Measurements from ENCODE around the gene DACH1. TPM values are rescaled to one million over a fixed set of nuclear protein-coding genes. Genes with fewer than 3 reads are reported as not detected.
"Not testable (repeated sequence)": the region's sequence is repeated elsewhere in the genome, so short reads cannot be mapped to it uniquely, and the experiment has no call there.

Gene DACH1
- total RNA-seq, 1 donor from 2014 or later = 23.6 TPM

DNA sequence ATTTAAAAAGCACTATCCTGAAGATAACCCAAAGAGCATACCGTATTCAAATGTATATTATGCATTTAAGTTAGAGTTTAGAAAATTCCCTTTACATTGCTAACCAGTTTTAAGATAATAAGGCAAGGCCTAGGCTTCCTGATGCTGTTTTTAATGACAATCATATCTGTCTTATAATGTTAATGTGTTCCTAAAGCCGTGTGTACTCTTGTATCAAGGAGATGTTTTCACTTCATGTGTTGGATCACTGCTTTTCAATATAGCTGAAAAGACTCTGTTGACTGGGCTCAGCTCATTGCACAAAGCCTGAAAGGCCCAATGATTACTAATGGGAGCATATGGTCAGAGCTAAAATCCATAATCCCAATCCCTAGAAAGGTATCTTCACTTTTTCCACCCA lies 81.6 kb downstream of the DACH1 start:
- DNase-seq (ENCODE audit: extremely low read depth, low read depth, low spot score) = no peak

DNA sequence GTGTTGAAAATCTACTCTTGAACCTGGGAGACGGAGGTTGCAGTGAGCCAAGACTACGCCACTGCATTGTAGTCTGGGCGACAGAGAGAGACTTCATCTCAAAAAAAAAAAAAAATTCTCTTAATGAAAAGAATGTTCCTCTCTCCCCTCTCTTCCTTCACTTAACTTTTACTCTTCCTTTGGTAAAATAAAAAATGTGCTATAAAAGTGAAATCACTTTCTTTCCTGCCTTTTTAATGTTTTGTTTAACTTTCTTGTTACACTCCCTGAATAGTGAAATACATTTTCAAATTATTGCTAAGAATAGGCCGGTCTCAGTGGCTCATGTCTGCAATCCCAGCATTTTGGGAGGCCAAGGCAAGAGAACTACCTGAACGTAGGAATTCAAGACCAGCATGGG lies 86.5 kb downstream of the DACH1 start:
- no peak for DNase-seq (ENCODE audit: extremely low read depth, low read depth, low spot score)

DNA sequence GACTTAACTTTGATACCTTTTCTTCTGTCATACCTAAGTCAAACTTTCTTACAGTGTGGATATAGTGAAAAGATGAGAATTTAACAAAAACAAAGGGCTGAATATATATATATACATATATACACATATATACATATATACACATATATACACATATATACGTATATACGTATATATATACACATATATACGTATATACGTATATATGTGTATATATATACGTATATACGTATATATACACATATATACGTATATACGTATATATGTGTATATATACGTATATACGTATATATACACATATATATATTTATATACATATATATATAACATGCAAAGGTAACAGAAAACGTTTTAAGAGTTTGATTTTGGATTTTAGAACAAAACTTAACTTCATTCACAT lies 88.0 kb downstream of the DACH1 start:
- not testable (repeated sequence) for DNase-seq (ENCODE audit: extremely low read depth, low read depth, low spot score)

DNA sequence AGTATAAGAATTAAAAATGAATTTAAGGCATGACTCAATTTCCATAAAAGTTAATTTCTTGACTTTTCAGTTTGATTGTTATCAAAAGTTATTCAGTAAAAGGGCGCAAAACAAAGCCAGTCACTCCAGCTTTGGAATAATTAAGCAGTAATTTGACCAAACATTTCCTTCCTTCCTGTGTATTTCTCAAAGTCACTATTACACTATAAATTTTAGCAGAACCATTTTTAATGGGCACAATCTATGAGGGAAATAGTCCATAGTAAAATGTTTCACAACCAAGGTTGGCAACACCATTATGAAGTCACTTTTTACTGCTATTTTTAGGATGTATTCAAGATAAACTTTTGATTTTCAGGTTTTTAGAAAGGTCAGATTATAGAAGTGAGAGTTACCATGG lies 91.0 kb downstream of the DACH1 start:
- DNase-seq (ENCODE audit: extremely low read depth, low read depth, low spot score) = no peak

DNA sequence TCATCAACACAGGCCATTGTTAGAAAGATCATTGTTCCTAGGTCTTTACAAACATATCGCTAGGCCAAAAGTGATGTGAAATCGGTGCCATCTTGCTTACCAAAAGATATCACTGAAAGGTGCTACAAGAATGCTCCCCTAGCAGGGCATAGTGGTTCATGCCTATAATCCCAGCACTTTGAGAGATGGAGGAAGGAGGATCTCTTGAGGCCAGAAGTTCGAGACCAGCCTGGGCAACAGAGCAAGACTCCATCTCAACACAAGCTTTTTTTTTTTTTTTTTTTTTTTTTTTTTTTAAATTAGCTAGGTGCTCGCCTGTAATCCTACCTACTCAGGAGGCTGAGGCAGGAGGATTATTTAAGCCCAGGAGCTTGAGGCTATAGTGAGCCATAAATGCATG lies 92.1 kb downstream of the DACH1 start:
- no peak for DNase-seq (ENCODE audit: extremely low read depth, low read depth, low spot score)

DNA sequence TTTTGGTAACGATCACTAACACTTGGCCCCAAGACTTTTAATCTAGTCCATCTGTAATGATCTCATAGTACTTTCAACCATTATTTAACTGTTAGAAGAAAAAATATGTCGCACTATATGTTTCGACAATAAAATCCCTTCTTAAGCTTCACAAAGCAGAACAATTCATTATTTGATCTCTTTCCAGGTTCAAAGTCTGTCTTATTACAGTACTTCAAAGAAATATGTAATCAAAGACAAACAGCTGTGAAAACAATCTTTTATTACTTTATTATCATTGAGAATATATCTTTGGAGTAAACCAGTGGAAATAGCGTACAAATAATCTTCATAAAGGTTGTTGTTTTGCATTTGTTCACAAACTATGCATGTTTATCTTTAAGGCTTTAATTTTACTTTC lies 93.5 kb downstream of the DACH1 start:
- DNase-seq (ENCODE audit: extremely low read depth, low read depth, low spot score) = no peak

DNA sequence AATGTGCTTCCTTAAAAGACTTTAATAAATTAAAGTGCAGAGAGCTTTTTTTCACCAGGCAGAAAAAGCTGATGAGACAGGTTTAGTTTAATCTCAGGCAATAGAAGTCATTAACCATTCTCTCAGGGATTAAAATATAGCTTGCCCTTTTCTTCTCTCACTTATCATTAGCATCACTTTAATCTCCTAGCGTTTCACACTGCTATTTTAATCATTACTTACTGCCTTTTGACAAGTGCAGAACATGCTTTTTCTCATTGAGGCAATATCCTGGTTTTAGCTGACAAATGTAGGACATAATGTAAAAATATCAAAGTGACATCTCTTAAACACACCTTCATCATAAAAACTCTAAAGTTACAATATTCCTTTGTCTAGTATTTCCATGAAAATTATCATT lies 94.6 kb downstream of the DACH1 start:
- DNase-seq (ENCODE audit: extremely low read depth, low read depth, low spot score) = no peak

DNA sequence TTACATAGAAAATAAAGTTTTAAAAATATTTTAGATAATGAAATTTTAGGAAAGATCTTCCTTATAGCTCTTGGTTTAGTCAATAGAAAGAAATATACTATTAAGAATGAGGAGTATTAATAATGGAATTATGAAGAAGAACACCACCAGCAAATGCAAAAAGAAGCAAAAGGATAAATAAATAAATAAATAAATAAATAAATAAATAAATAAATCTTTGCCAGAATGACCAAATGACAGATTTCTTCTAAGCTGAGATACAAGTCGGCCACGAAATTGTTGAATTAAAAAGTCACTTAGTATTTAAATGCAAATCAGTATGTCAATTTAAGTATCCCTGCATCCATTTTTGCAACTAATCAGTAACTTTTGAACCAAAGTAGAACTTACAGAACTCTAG lies 95.9 kb downstream of the DACH1 start:
- no peak for DNase-seq (ENCODE audit: extremely low read depth, low read depth, low spot score)

DNA sequence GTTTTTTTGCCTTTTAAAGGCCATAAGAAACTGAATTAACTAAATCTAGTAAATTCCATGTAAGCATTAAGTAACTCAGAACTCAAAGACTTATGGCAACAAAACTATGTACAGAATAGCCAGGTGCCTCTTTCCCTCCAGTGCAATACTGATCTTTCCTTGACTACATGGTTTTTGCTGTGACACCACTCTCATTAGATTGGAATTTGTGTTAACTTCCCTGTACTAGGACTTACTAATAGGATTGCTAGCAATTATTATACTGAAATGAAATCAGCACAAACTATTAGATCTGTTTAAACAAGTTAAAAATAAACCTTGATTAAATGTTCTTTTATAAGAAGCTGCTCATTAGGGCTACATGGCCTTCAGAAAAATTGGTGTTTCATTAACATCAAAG lies 96.3 kb downstream of the DACH1 start:
- no peak for DNase-seq (ENCODE audit: extremely low read depth, low read depth, low spot score)

DNA sequence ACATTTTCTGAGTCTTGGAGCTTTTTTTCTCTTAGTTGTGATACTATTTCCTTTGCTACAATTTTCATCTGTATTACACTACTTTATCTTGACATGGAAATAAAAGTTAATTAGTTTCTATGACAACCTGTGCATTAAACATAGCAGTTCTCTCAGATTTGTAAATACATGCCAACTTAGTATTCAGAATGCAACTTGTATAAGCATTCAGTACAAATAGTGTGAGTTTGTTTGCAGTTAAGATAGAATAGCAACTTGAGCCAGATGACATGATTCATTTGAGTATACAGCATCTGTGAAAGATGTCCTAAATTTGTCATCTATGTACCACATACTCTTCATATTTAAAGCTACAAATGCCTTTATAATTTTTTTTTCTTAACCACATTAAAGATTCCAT lies 98.1 kb downstream of the DACH1 start:
- no peak for DNase-seq (ENCODE audit: extremely low read depth, low read depth, low spot score)

DNA sequence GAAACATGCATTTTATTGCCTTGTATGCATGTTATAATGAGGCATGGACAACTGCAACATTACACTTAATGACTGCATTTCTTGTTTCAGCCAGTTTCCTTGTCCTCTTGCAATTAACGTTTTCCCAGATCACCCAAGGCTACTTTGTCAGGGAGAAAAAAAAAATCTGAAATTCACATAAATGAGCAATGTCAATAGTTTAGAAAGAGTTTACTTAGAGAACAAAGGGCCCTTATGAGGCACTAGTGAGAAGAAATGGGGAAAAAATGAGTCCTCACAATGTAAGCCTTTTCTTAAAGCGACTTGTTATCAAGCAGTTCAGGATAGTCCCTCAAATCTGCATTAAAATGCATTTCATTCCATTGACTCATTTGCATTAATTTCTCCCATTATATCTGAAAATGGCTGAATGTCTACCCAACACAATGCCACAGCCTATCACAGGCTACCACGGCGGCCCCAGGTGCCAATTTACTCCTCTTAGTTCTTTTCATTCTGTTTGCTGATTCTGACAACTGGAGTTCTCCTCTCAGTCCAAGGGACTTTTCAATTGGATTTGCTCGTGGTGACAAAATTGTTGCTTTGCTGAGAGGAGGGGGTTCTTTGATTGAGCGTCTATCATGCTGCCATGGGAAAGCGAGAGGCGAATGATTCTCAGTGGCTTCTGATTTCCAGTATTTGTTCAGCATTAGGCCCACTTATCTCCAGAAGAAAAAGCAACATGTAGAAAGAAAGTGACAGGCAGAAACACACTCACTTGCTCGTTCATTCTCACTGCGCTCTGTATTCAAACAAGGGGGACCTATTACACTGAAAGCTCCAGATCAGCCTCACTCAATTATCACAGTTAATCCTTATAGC lies 107.1 kb downstream of the DACH1 start:
- no peak for DNase-seq (ENCODE audit: extremely low read depth, low read depth, low spot score)

DNA sequence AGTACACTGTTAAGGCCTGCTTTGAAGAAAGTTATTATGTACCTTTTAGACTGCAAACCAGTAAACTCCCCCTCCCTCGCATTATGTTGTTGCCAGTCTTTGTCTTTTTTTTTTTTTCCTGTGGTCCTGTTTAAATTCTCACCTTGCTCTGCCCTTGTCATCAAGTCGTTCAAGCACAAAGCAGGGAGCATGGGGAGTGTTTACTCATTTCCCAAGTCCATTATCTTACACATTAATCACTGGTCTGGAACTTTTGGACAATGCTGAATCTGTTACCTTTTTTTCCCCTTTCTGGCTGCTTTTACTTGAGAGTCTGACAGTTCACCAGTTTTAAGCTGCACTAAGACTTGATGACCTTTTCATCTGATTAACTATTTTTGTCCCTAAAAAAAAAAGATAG lies 108.2 kb downstream of the DACH1 start:
- no peak for DNase-seq (ENCODE audit: extremely low read depth, low read depth, low spot score)

DNA sequence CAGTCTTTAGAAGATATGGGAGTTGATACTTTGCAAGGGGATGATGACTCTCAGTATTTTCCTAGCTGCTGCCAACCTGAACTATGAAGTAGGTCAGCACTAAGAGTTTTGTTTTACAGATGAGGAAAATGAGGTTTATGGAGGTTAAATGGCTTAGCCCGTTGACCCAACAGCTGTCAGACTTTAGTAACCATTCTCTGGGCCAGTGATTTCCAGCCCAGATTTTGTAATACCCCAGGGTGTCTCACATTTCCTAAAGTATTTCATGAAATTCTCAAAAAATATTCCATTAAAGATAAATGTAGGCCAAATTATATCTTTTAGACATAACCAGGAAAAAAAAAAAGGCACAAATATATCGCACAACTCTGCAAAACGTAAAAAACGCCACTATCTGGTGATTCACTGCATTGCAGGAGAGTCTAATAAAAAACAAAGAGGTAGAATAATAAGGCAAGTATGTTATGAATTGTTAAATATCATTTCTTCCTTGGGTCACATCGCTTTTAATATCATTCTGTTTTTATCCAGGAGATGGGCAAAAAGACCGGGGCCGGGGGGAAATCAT lies 112.5 kb downstream of the DACH1 start:
- DNase-seq (ENCODE audit: extremely low read depth, low read depth, low spot score) = no peak

DNA sequence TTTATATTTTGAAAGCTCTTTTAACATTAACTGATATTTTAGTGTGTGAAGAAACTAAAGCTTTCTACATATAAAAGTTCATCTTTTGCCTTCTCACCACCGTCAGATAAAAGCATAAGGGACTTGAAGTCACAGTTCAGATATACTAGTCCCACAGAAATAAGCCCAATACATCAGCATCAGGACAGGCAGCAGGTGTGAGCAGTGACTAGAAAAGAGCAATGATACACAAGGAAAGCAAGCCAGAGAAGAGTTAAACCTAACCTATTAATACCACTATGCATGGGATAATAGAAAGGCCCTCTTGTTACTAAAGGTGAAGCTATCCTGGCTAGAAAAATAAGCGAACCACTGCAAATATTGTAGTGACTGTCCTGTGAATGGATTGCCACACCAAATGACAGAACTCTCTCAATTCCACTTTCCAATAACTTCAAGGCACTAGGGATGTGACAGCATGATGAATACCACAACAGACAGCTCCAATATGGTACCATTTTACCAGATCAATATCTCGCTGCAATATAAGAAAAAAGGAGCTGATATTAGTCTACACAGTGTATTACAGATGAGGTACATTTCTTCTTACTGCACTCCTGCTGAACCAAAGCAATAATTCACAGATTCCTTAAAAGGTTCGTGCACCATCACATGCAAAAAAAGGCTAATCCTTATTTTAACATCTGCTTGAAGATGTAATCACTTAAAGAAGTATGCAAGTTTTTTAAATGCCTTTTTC lies 114.1 kb downstream of the DACH1 start:
- no peak for DNase-seq (ENCODE audit: extremely low read depth, low read depth, low spot score)

DNA sequence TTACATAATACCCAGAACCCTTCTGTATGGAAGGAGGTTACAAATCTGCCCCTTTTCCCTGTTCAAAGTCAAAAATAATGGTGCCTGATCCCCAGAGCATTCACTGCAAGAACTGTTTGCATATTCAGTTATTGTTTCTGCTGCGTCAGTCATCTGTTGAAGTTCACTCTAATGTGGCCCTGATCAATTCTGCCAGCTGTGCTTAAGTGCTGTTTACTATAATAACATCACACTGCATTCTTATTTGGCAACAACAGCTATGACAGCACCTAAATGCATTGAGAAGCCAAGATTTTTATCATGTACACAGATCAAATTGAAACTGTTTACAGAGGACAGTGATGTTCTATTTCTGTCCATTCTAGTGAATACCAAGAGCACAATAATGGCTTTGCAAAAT lies 115.9 kb downstream of the DACH1 start:
- DNase-seq (ENCODE audit: extremely low read depth, low read depth, low spot score) = no peak

DNA sequence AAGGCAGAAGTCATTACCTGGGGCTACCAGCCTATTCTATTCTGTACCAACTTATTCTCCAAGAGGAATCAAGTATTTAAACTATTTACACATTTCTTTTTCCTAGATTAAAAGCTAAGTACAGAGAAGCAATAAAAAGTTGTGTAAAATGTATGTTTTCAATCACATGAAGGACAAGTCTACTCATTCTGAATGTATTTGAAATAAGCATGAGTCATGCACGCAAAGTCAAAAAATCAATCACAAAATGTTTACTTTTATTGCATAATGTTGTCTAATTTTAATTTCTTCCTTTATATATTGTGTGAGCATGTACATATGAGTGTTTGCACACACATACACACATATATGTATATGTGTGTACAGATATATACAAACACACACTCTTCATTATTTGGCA lies 136.7 kb downstream of the DACH1 start:
- no peak for DNase-seq (ENCODE audit: extremely low read depth, low read depth, low spot score)

DNA sequence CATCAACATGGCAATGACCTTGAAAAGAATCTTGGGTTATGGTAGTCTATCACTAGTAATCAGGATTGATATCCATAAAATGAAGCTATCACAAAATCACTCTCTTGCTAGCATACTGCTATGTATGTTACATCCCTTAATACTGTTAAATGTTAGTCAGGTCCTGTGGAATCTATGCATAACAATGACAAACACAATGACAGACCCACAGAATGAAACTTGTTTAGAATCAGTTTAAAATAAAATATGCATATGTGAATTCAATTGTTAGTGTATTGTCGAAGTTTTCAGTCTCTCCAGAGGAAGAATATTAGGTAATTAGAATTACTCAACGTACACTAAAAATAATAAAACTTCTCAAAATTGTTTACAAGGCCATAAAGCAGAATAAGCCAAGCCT lies 137.6 kb downstream of the DACH1 start:
- DNase-seq (ENCODE audit: extremely low read depth, low read depth, low spot score) = no peak

DNA sequence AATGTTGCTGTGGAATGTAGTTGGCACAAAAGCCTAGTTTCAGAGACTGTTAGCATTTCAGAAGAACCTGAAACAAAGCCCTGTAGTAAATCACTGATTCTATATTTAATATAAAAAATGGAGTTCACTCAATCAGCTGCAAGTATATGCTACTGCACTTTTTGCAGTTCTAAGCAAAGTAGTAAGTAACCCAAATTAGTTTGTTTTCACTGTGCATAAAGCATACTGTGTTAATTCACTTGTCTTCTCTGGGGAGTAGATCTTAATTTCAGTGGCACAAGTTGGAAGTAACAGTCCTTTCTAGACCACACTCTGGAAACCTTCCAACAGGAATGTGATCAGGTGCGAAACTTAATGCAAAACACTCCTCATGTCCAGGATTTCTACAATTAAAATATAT lies 139.3 kb downstream of the DACH1 start:
- DNase-seq (ENCODE audit: extremely low read depth, low read depth, low spot score) = no peak

DNA sequence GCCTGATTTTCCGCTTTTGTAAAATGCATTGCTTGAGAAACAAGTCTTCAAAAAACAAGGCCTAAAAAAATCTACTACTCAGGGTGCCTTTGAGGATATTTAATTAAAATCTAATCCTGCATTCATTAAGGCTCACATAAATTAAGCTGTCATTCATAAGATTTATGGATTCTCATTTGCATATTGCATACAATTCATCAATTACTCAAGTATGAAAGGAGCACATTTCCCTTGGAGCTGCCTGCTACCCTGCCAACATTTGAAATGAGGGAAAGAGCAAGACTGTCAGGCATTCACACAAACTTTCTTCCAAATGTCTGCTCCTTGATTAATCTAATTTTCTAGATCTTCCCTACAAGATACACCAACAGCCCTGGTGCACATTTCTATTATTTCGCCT lies 140.0 kb downstream of the DACH1 start:
- no peak for DNase-seq (ENCODE audit: extremely low read depth, low read depth, low spot score)

DNA sequence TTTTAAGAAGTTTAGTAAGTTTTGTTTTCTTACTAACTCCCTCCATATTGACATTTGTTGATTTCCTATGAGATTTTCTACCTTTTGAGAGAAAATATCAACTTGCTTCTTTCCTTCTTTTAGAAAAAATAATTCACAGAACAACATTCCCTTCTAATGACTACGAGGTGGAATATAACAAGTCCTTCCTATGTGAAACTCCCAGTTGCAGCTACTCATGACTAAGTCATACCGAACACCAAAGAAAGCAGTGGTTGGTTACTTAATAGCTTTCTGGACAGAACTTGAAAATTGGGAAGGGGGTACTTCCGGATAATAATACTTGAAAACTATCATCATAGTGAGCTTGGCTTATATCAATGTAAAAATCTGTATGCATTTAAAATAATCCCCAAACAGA lies 144.8 kb downstream of the DACH1 start:
- DNase-seq (ENCODE audit: extremely low read depth, low read depth, low spot score) = no peak

DNA sequence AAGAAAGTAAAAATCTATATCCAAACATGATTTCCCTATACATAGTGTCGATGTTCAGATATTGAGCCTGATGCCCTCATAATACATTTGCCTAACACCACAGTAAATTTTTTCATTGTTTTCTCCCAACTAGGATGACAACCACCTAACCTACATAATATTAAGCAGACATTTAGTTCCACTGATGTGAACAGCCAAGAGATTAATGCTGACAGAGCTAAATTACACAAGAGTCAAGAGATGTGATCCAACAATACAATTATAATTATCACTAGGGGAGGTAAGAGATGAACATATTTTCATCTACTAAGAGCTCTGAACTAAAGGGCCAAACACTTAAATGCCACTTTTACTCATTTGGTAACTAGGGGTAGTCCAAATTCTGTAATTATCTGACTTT lies 145.9 kb downstream of the DACH1 start:
- no peak for DNase-seq (ENCODE audit: extremely low read depth, low read depth, low spot score)

DNA sequence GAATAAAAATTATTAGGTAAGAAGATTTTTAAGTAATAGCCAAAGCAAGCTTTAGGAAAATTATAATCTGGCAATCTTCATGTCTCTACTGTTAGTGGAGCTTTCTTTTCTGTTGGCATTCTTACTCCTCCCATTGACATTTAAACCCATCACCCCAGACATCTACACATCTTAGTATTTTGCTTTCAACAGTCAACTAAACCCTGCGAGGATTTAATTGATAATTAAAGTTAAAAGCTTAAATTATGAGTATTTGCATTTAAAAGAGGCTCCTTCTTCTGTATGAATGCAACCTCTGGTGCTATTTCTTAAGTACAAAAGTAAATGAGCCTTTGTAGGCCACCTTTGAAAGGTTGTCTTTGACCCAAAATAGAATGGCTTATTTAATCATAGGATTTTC lies 148.1 kb downstream of the DACH1 start:
- no peak for DNase-seq (ENCODE audit: extremely low read depth, low read depth, low spot score)
